AG09319 (cell line): Measurements from ENCODE around the gene TPSG1.
"Not testable (repeated sequence)": the region's sequence is repeated elsewhere in the genome, so short reads cannot be mapped to it uniquely, and the experiment has no call there.

Experiments
- DNase-seq: peaks from one replicate; pipeline ENCODE4 v3.0.0-alpha.2; 2010; ENCODE audit warnings: low read depth; ENCODE audit errors: extremely low read depth
- CTCF ChIP-seq: IDR thresholded peaks from 2 replicates; pipeline ENCODE4 v1.5.1; 2011; ENCODE audit warnings: low read depth, mild to moderate bottlenecking, inconsistent platforms, low read length, moderate library complexity

The TPSG1 gene

GRCh38 chr16:1188432-1189189 is 36.5 kb downstream of the TPSG1 start:
- DNase-seq = no peak
- no peak for TF ChIP-seq CTCF

GRCh38 chr16:1185460-1186207 is 39.4 kb downstream of the TPSG1 start:
- not testable (repeated sequence) for DNase-seq

GRCh38 chr16:1184980-1185379 is 40.1 kb downstream of the TPSG1 start:
- TF ChIP-seq CTCF = no peak
- DNase-seq = no peak

GRCh38 chr16:1184156-1184868 is 40.8 kb downstream of the TPSG1 start:
- no peak for TF ChIP-seq CTCF
- DNase-seq = no peak

- DNase-seq = no peak
- no peak for TF ChIP-seq CTCF
Observed at GRCh38 chr16:1182950-1183907, 41.8 kb downstream of the TPSG1 start.

GRCh38 chr16:1182316-1182671 is 42.8 kb downstream of the TPSG1 start:
- DNase-seq = no peak
- TF ChIP-seq CTCF = no peak
